Measurements from ENCODE around the gene LILRB5. TPM values are rescaled to one million over a fixed set of nuclear protein-coding genes. Genes with fewer than 3 reads are reported as not detected.
A peak's percentile ranks its signal among the peaks of the same experiment; 100 is the strongest.

LILRB5 gene
- total RNA-seq, 1 donor from 2014 or later, result 16.0 TPM

GRCh38 chr19:54204767-54205468 lies 52.2 kb downstream of the LILRB5 start:
- peak overlapping the region; percentile 69 for H3K4me3 ChIP-seq
- peak overlapping the region; percentile 46 for H3K27ac ChIP-seq

GRCh38 chr19:54203151-54203611 lies 53.9 kb downstream of the LILRB5 start:
- ATAC-seq, result no peak
- intact Hi-C loops (cut with DNase I), result no loop called here
- H3K27me3 ChIP-seq (ENCODE audit: low read depth), result no peaks in the 10 kb centered on the region
- no peak for TF ChIP-seq CTCF (IDR thresholded peaks at IDR 0.05)
- H3K4me3 ChIP-seq, result peak overlapping the region; percentile 69
- no peak for DNase-seq
- H3K4me1 ChIP-seq, result peaks cover 77% of the 10 kb centered on the region
- H3K36me3 ChIP-seq, result peaks cover 69% of the 10 kb centered on the region
- H3K27ac ChIP-seq, result peak overlapping the region; percentile 26
- H3K9me3 ChIP-seq, result no peaks in the 10 kb centered on the region

More at GRCh38 chr19:54204767-54205468, 52.2 kb downstream of the LILRB5 start:
- no peak for ATAC-seq
- intact Hi-C loops (cut with DNase I), result no loop called here
- Histone ChIP-seq H3K36me3 (peaks cover 70% of the 10 kb centered on the region), H3K9me3 (no peaks in the 10 kb centered on the region), H3K27me3 (ENCODE audit: low read depth) (no peaks in the 10 kb centered on the region), H3K4me1 (peaks cover 90% of the 10 kb centered on the region)
- TF ChIP-seq CTCF (IDR thresholded peaks at IDR 0.05), result no peak
- no peak for DNase-seq

GRCh38 chr19:54201980-54202379 lies 55.1 kb downstream of the LILRB5 start:
- H3K27ac ChIP-seq, result peak overlapping the region; percentile 89
- H3K4me3 ChIP-seq, result peak overlapping the region; percentile 69
- intact Hi-C loops (cut with DNase I), result no loop called here
- H3K36me3 ChIP-seq, result peaks cover 57% of the 10 kb centered on the region
- no peak for ATAC-seq
- DNase-seq, result no peak
- no peaks in the 10 kb centered on the region for H3K9me3 ChIP-seq
- H3K27me3 ChIP-seq (ENCODE audit: low read depth), result no peaks in the 10 kb centered on the region
- H3K4me1 ChIP-seq, result peaks cover 65% of the 10 kb centered on the region
- TF ChIP-seq CTCF (IDR thresholded peaks at IDR 0.05), result no peak

GRCh38 chr19:54201172-54201701 lies 55.8 kb downstream of the LILRB5 start:
- ATAC-seq (peak; percentile 1 to 2), DNase-seq (no peak)
- intact Hi-C loops (cut with DNase I), result no loop called here
- Histone ChIP-seq H3K27me3 (ENCODE audit: low read depth) (no peaks in the 10 kb centered on the region), H3K9me3 (no peaks in the 10 kb centered on the region), H3K4me1 (peaks cover 57% of the 10 kb centered on the region), H3K27ac (peak overlapping the region; percentile 89), H3K4me3 (peak overlapping the region; percentile 69), H3K36me3 (peaks cover 50% of the 10 kb centered on the region)
- TF ChIP-seq CTCF (IDR thresholded peaks at IDR 0.05), result no peak

Small RNAs within 50 kb of the gene (microRNA-seq; reads per million reads assigned to microRNA genes)
- gene MIR4752 (ENCODE audit: borderline number of aligned reads), result not detected

Other genes starting within 250 kb of the LILRB5 start
- gene VSTM1, start 193.4 kb downstream of the LILRB5 start, total RNA-seq, result 1.7 TPM
- not detected for gene TARM1, start 175.9 kb downstream of the LILRB5 start, total RNA-seq
- gene OSCAR, start 156.5 kb downstream of the LILRB5 start, total RNA-seq, result 77.8 TPM
- gene NDUFA3, start 154.4 kb downstream of the LILRB5 start, total RNA-seq, result 119 TPM
- gene TFPT, start 141.6 kb downstream of the LILRB5 start, total RNA-seq, result 22.1 TPM
- 43.5 TPM for gene PRPF31, start 141.5 kb downstream of the LILRB5 start, total RNA-seq
- gene CNOT3, start 119.5 kb downstream of the LILRB5 start, total RNA-seq, result 44.6 TPM
- gene LENG1, start 97.6 kb downstream of the LILRB5 start, total RNA-seq, result 8.0 TPM
- 57.6 TPM for gene TMC4, start 84.1 kb downstream of the LILRB5 start, total RNA-seq
- gene MBOAT7, start 67.7 kb downstream of the LILRB5 start, total RNA-seq, result 65.5 TPM
- gene TSEN34, start 66.0 kb downstream of the LILRB5 start, total RNA-seq, result 33.8 TPM
- gene RPS9, start 56.4 kb downstream of the LILRB5 start, total RNA-seq, result 1,086 TPM
- gene LILRB3, start 34.3 kb downstream of the LILRB5 start, total RNA-seq, result 85.6 TPM
- gene LILRA6, start 14.5 kb downstream of the LILRB5 start, total RNA-seq, result 36.9 TPM
- 26.1 TPM for gene LILRB2, start 23.8 kb upstream of the LILRB5 start, total RNA-seq
- 21.9 TPM for gene LILRA5, start 55.9 kb upstream of the LILRB5 start, total RNA-seq
- 6.6 TPM for gene LILRA4, start 81.9 kb upstream of the LILRB5 start, total RNA-seq
- gene LAIR1, start 107.7 kb upstream of the LILRB5 start, total RNA-seq, result 176 TPM
- gene TTYH1, start 158.2 kb upstream of the LILRB5 start, total RNA-seq, result not detected
- gene LENG8, start 191.9 kb upstream of the LILRB5 start, total RNA-seq, result 183 TPM
- 7.3 TPM for gene LENG9, start 206.5 kb upstream of the LILRB5 start, total RNA-seq
- gene CDC42EP5, start 216.0 kb upstream of the LILRB5 start, total RNA-seq, result 25.5 TPM
- 0.95 TPM for gene LAIR2, start 245.6 kb upstream of the LILRB5 start, total RNA-seq